Large intestine (tissue), 3 donors: ENCODE data around the gene CYFIP1. TPM values are rescaled to one million over a fixed set of nuclear protein-coding genes. Genes with fewer than 3 reads are reported as not detected.
A peak's percentile ranks its signal among the peaks of the same experiment; 100 is the strongest.
"Not testable (repeated sequence)": the region's sequence is repeated elsewhere in the genome, so short reads cannot be mapped to it uniquely, and the experiment has no call there.

Experiments
- DNase-seq, 2 donors: peaks; one replicate each; pipeline versions ENCODE4 v3.0.0 to v3.0.0-alpha.2; 2013
- H3K27ac ChIP-seq: one replicate; pipeline ENCODE4 v1.5.1; 2013; ENCODE audit warnings: low read length
- H3K27me3 ChIP-seq: 2 replicates; pipeline ENCODE4 v1.6.1; 2013; ENCODE audit warnings: low read length; ENCODE audit not compliant: control insufficient read depth, insufficient read depth
- H3K36me3 ChIP-seq: 2 replicates; pipeline ENCODE4 v1.6.1; 2013; ENCODE audit warnings: low read length; ENCODE audit not compliant: control insufficient read depth, insufficient read depth
- H3K4me1 ChIP-seq: one replicate; pipeline ENCODE4 v1.6.1; 2013; ENCODE audit warnings: low read length; ENCODE audit not compliant: control insufficient read depth, insufficient read depth
- H3K4me3 ChIP-seq: one replicate; pipeline ENCODE4 v1.5.1; 2013; ENCODE audit warnings: low read length
- H3K9me3 ChIP-seq: one replicate; pipeline ENCODE4 v1.6.1; 2013; ENCODE audit warnings: mild to moderate bottlenecking, low read depth, low read length, moderate library complexity; ENCODE audit not compliant: control insufficient read depth
- WGBS: methylation state at CpG from one replicate; pipeline ENCODE4 v1.1.5; 2013; ENCODE audit warnings: low lambda C conversion rate; ENCODE audit not compliant: insufficient coverage; 5-methylcytosine and 5-hydroxymethylcytosine counted together
- polyA plus RNA-seq: library from polyadenylated mRNA; unstranded; fragments of 120-200 nt; gene quantifications from one replicate; pipeline ENCODE4 v1.2.1, GENCODE V29; 2013

CYFIP1 gene
- polyA plus RNA-seq, 1 donor: 96.7 TPM

DNA sequence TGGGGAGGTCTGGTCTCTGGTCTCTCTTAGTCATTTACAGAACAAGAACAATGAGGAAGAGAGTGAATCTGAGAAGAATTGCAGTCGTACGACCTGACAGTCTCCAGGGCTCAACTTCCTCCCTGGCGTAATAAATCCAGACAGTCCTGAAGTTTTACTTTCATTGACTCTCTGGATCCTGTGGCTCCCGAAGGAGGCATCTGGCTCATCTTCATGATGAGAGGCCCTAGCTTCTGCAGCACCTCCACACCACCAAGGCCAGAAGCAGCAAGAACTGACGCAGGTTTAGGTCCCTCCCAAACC, 11.8 kb upstream of the CYFIP1 start:
- Histone ChIP-seq H3K9me3 (no peaks in the 10 kb centered on the region), H3K27ac (no peak overlapping the region), H3K4me1 (no peaks in the 10 kb centered on the region), H3K36me3 (peaks cover 25% of the 10 kb centered on the region), H3K4me3 (no peak overlapping the region), H3K27me3 (no peaks in the 10 kb centered on the region)
- no peak for DNase-seq
- WGBS: no CpG with 5 or more reads among the region's 5 CpGs

DNA sequence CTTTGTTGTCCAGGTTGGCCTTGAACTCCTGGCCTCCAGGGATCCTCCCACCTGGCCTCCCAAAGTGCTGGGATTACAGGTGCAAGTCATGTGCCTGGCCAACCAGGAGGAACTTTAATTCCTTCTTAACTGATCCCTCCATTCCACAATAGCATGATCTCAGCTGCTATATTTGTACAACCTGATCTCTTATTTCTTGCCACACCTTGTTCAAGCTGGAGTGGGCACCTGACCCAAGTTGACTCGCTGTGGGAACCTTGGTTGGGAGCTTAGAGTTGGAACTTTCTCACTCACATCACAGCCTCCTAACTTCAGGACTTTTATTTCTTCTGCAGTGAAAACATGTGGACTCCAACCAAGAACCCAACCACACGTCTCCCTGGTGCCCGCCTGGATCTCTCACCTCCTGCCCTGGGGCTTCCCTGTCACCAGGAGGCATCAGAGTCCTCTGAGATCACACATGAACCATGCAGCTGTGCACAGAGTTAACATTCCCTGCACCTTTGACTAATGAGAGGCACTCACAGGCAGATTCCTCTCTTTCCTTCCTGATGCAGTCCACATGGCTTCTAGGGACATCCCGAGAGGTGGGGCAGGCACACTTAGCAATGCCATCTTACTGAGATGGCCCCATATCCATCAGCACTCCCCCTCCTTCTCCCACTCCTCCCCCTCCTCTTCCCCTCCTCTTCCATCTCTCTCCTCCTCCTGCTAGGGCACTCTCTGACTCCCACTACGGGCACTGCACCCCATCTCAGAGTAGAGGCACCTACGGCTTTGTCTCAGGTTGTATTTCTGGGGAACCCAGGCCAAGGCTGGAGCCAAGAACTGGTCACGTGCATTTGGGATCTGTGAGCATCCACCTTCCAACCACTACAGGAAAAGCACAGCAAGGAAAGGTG, 9.7 kb upstream of the CYFIP1 start:
- WGBS: 83% methylated on average over 1 of the region's 7 CpGs
- Histone ChIP-seq H3K27me3 (no peaks in the 10 kb centered on the region), H3K36me3 (peaks cover 11% of the 10 kb centered on the region), H3K4me1 (no peaks in the 10 kb centered on the region), H3K27ac (no peak overlapping the region), H3K4me3 (no peak overlapping the region), H3K9me3 (no peaks in the 10 kb centered on the region)
- DNase-seq: no peak

DNA sequence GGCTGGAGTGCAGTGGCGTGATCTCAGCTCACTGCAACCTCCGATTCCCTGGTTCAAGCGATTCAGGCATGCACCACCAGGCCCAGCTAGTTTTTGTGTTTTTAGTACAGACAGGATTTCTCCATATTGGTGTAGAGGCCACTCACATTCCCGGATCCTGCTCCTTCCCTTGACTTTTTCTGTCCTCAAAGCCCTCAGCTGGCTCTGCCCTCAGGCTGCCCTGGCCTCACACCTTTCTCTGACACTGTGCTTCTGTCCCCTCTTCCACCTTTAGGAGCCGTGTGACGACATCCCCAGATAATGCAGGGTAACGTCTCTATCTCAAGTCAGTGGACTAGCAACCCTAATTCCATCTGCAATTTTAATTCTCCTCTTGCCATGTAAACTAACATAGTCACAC, 8.6 kb upstream of the CYFIP1 start:
- Histone ChIP-seq H3K4me3 (no peak overlapping the region), H3K36me3 (peaks cover 3% of the 10 kb centered on the region), H3K4me1 (no peaks in the 10 kb centered on the region), H3K9me3 (no peaks in the 10 kb centered on the region), H3K27me3 (no peaks in the 10 kb centered on the region), H3K27ac (no peak overlapping the region)
- no peak for DNase-seq
- no CpG with 5 or more reads among the region's 7 CpGs for WGBS

DNA sequence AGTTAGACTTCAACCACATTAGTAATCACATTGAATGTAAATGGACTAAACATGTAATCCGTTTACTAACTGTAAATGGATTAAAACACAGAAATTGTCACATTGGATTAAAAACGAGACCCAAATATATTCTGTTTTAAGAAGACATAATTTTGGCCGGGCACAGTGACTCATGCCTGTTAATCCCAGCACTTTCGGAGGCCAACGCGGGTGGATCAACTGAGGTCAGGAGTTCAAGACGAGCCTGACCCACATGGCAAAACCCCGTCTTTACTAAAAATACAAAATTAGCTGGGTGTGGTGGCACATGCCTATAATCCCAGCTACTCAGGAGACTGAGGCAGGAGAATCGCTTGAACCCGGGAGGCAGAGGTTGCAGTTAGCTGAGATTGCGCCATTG, 1.8 kb upstream of the CYFIP1 start:
- H3K4me3 ChIP-seq, H3K4me1 ChIP-seq, H3K36me3 ChIP-seq, DNase-seq, H3K9me3 ChIP-seq, H3K27ac ChIP-seq, H3K27me3 ChIP-seq: not testable (repeated sequence)
- 100% methylated on average over 1 of the region's 11 CpGs for WGBS

DNA sequence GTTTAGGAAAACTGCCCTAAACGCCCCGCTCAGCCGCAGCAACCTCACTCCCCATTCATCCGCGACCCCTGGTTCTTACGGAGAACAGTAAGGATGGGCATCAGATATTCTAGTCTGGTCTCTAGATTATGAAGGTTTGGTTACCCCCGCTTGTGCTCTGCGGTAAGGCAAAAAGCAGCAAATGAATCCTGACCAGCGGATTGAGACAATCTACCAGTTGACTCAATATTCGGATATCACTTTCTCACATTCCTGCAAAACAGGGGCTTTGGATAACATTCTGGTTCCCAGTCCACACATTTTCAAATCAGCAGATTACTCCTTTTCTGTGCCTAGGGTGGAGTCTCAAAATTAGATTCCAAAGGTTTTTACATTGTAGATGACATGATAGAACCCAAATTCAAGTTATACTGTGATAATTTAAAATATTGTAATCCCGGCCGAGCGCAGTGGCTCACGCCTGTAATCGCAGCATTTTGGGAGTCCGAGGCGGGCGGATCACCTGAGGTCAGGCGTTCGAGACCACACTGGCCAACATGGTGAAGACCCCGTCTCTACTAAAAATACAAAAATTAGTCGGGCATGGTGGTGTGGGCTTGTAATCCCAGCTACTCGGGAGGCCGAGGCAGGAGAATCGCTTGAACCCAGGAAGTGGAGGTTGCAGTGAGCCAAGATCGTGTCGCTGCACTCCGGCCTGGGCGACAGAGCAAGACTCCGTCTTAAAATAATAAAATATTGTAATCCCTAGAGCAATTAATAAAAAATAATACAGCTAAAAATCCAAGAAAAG, 1.1 kb upstream of the CYFIP1 start:
- no peaks in the 10 kb centered on the region for H3K27me3 ChIP-seq
- DNase-seq: no peak
- H3K36me3 ChIP-seq: no peaks in the 10 kb centered on the region
- H3K9me3 ChIP-seq: no peaks in the 10 kb centered on the region
- H3K4me1 ChIP-seq: peaks cover 5% of the 10 kb centered on the region
- H3K27ac ChIP-seq: no peak overlapping the region
- H3K4me3 ChIP-seq: peak overlapping the region; percentile 54
- WGBS: 100% methylated on average over 3 of the region's 30 CpGs

DNA sequence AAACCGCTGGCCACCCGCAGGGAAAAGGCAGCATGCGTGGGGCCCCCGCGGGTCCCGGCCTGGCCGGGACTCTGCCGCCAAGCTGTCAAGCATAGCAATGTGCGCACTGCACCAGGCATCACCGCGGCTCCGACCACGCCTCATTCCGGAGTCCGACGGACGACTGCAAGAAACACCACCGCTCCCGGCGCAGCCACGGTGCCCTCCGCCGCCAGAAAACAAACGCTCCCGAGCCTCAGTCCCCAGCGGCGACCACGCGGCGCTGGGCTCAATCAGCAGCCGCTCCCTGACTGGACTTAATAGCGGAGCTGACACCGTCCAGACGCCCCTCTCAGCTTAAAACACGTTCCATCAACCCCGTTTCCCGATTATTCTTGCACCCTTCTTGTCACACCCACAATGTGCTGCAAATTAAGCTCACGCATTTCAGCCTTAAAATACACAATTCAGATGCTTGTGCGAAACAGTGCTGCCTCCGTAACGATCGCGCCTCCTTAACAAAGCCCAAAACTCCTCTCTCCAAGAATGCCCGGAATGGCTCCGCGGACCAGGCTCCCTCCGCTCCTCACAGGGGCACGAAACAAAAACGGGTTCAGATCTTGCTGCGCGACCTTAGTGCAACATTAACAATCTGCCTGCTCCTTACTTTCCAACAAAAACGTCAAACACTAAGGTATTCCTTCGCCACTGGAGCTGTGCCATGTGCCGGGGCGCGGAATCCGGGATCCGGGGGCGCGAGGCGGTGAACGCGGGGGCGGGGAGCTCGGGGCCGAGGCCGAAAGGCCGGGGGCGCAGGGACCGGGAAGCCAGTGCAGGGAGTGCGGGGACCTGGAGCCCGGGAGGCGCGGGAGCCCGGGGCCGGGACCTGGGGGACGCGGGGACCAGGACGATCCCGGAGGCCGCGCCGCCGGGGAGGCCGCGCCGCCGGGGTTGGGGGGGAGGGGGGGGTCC, 655 bp downstream of the CYFIP1 start:
- peak overlapping the region; percentile 56 for H3K27ac ChIP-seq
- no CpG with 5 or more reads among the region's 88 CpGs for WGBS
- DNase-seq: peak; percentile 62 to 80
- H3K27me3 ChIP-seq: no peaks in the 10 kb centered on the region
- H3K4me3 ChIP-seq: peak overlapping the region; percentile 71
- H3K4me1 ChIP-seq: peaks cover 5% of the 10 kb centered on the region
- H3K9me3 ChIP-seq: no peaks in the 10 kb centered on the region
- no peaks in the 10 kb centered on the region for H3K36me3 ChIP-seq

DNA sequence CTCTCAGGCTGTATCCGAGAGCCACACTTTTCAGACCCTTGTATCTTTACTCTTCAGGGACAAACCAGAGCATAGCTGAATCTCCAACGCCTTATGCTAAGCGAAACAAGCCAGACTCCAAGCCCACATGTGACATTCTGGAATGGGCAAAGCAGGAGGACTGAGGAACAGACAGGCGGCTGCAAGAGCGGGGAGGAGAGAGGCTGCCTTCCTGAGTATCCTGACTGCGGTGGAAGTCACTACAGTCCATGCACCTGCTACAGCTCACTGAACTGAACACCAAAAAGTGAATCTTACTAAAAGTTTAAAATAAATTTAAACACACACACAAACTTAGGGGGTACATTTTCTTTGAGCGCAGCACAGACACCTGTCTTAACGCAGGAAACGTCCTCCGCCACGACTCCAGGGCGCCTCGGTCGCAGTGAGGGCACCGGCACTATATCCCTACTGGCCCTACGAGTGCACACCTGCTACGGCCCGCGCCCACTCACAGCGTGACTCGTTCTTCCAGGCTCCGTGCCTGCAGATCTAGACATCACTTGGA, 1.4 kb downstream of the CYFIP1 start:
- no peaks in the 10 kb centered on the region for H3K9me3 ChIP-seq
- no peak overlapping the region for H3K27ac ChIP-seq
- H3K27me3 ChIP-seq: no peaks in the 10 kb centered on the region
- H3K4me1 ChIP-seq: peaks cover 5% of the 10 kb centered on the region
- no peaks in the 10 kb centered on the region for H3K36me3 ChIP-seq
- DNase-seq: peak in 1 of 2 donors; percentile 17
- peak overlapping the region; percentile 71 for H3K4me3 ChIP-seq
- no CpG with 5 or more reads among the region's 22 CpGs for WGBS

DNA sequence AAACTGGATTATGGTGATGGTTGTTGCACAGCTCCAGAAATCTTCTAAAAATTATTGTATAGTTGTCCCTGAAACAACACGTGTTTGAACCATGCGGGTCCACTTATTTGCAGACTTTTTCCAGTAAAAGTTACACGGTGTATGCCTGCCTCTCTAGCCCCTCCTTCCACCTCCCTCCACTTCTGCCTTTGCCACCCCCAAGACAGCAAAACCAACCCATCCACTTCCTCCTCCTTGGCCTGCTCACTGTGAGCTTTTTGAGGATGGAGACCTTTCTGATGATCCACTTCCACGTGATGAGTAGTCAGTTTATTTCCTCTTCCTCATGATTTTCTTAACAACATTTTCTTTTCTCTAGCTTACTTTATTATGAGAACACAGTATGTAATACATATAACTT, 5.4 kb downstream of the CYFIP1 start:
- H3K36me3 ChIP-seq: no peaks in the 10 kb centered on the region
- WGBS: no CpG with 5 or more reads among the region's 4 CpGs
- H3K4me1 ChIP-seq: peaks cover 5% of the 10 kb centered on the region
- no peak for DNase-seq
- H3K9me3 ChIP-seq: no peaks in the 10 kb centered on the region
- H3K27me3 ChIP-seq: no peaks in the 10 kb centered on the region
- no peak overlapping the region for H3K27ac ChIP-seq
- no peak overlapping the region for H3K4me3 ChIP-seq

DNA sequence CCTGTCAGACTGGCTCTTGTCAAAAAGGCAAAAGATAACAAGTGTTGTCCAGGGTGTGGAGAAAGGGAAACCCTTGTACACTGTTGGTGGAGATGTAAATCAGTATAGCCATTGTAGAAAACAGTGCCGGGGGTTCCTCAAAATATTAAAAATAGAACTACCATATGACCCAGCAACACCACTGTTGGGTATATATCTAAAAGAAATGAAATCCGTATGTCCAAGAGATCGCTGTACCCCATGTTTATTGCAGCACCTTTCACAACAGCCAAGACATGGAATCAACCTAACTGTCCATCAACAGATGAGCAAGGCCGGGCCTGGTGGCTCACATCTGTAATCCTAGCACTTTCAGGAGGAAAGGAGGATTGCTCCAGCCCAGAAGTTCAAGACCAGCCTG, 6.2 kb downstream of the CYFIP1 start:
- no peak for DNase-seq

DNA sequence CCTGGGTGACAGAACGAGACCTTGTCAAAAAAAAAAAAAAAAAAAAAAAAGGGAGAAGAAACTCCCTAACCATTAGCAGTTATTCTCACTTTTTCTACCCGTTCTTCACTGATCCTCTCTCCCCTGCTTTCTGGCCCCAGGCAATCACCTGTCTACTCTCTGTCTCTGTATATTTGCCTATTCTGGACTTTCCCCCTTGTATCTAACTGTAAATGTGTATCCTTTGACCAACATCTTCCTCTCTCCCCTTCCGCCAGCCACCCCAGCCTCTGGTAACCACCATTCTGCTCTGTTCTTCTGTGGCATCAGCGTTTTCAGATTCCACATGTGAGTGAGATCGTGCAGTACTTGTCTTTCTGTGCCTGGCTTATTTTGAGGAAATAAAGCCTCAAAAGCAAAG, 6.9 kb downstream of the CYFIP1 start:
- no CpG with 5 or more reads among the region's 5 CpGs for WGBS
- Histone ChIP-seq H3K4me1 (no peaks in the 10 kb centered on the region), H3K9me3 (no peaks in the 10 kb centered on the region), H3K27ac (no peak overlapping the region), H3K36me3 (no peaks in the 10 kb centered on the region), H3K4me3 (no peak overlapping the region), H3K27me3 (no peaks in the 10 kb centered on the region)
- peak in 1 of 2 donors; percentile 61 for DNase-seq

More for the DNA sequence above, 6.2 kb downstream of the CYFIP1 start:
- H3K4me3 ChIP-seq: no peak overlapping the region
- H3K9me3 ChIP-seq: no peaks in the 10 kb centered on the region
- no peak overlapping the region for H3K27ac ChIP-seq
- peaks cover 5% of the 10 kb centered on the region for H3K4me1 ChIP-seq
- H3K36me3 ChIP-seq: no peaks in the 10 kb centered on the region
- WGBS: 100% methylated on average over 2 of the region's 4 CpGs
- H3K27me3 ChIP-seq: no peaks in the 10 kb centered on the region
